Stomach (tissue), 4 donors: Measurements from ENCODE around the gene GPR15LG.

Experiments
- CTCF ChIP-seq, 7 experiments: fragments of 450-650 bp in 4 of 7; fragments of 200-600 bp in 3 of 7; sonication (generic) in 3 of 7; IDR thresholded peaks; one replicate each; pipeline ENCODE4 v1.5.1; 2016 to 2019; ENCODE audit warnings: antibody characterized with exemption in 7 of 7, control low read depth in 2 of 7, mild to moderate bottlenecking in 1 of 7
- POLR2AphosphoS5 ChIP-seq, 3 donors: sonication (generic); formaldehyde crosslinking; IDR thresholded peaks; one replicate each; pipeline ENCODE4 v1.6.1; 2016; ENCODE audit warnings: antibody characterized with exemption in 3 of 3

- TF ChIP-seq CTCF (IDR thresholded peaks at IDR 0.05) (peak in 5 of 7 experiments; percentile 16 to 69 (median 52)), POLR2AphosphoS5 (IDR thresholded peaks at IDR 0.05) (peak; percentile 97 to 98 (median 97))
Observed at GRCh38 chr10:84139126-84140035, 34.2 kb upstream of the GPR15LG start, which contains the start of gene GHITM.
